PFSK-1 (cell line): Measurements from ENCODE around the gene GINS1.

Experiments used
- FOXP2 ChIP-seq: optimal IDR thresholded peaks from 2 replicates; pipeline ENCODE3; 2011; ENCODE audit warnings: borderline replicate concordance, control low read depth, inconsistent platforms; ENCODE audit not compliant: insufficient read depth; ENCODE audit errors: extremely low read length, extremely low read depth
- POLR2AphosphoS5 ChIP-seq: IDR thresholded peaks from 2 replicates; pipeline ENCODE4 v1.6.1; 2012; ENCODE audit warnings: low read depth, mild to moderate bottlenecking, control low read depth, low read length, moderate library complexity
- REST ChIP-seq, 2 experiments: IDR thresholded peaks; 2 replicates each; pipeline versions ENCODE4 v1.6.1 to v1.8.0; 2011 to 2012; ENCODE audit warnings: low read depth in 2 of 2, low read length in 2 of 2, control low read depth in 1 of 2, inconsistent platforms in 1 of 2, mild to moderate bottlenecking in 1 of 2, moderate library complexity in 1 of 2; ENCODE audit not compliant: insufficient read depth in 1 of 2
- SIN3A ChIP-seq: IDR thresholded peaks from 2 replicates; pipeline ENCODE4 v1.6.1; 2012; ENCODE audit warnings: mild to moderate bottlenecking, low read length, moderate library complexity, borderline replicate concordance; ENCODE audit not compliant: insufficient read depth
- TAF1 ChIP-seq: IDR thresholded peaks from 2 replicates; pipeline ENCODE4 v1.6.1; 2012; ENCODE audit warnings: low read length, control low read depth, borderline replicate concordance; ENCODE audit not compliant: insufficient read depth

GRCh38 chr20:25378884-25379733 lies 28.4 kb upstream of the GINS1 start:
- TF ChIP-seq SIN3A = no peak
- no peak for TF ChIP-seq FOXP2
- TF ChIP-seq REST (IDR thresholded peaks at IDR 0.05; ENCODE audit: insufficient read depth in 1 of 2, low read depth in 2 of 2, low read length in 2 of 2) = no peak
- TF ChIP-seq POLR2AphosphoS5 = no peak
- no peak for TF ChIP-seq TAF1
